Activated CD4-positive, CD25-positive, alpha-beta regulatory T cell treated with anti-CD3 and anti-CD28 coated beads, Interleukin-2, amount 50 U/mL, for 16 hours (primary cell): ENCODE data around the gene PDE11A.

Experiments
- DNase-seq: peaks from one replicate; pipeline ENCODE4 v3.0.0-alpha.2; 2020; ENCODE audit warnings: low read depth, low spot score

PDE11A gene

GRCh38 chr2:177629357-177630024 lies 443.1 kb downstream of the PDE11A start:
- DNase-seq = no peak

- DNase-seq = no peak
Measured at GRCh38 chr2:177628831-177629230, 443.7 kb downstream of the PDE11A start.

- DNase-seq = no peak
Measured at GRCh38 chr2:177625744-177626650, 446.6 kb downstream of the PDE11A start.

- no peak for DNase-seq
Measured at GRCh38 chr2:177622521-177622920, 450.1 kb downstream of the PDE11A start.

- DNase-seq = no peak
Measured at GRCh38 chr2:177619986-177620385, 452.6 kb downstream of the PDE11A start.

GRCh38 chr2:177619461-177619860 lies 453.1 kb downstream of the PDE11A start:
- no peak for DNase-seq

- DNase-seq = peak; percentile 83
Measured at GRCh38 chr2:177618255-177619253, 454.0 kb downstream of the PDE11A start.

GRCh38 chr2:177617849-177618248 lies 454.7 kb downstream of the PDE11A start:
- no peak for DNase-seq

- no peak for DNase-seq
Measured at GRCh38 chr2:177616731-177617130, 455.8 kb downstream of the PDE11A start.

- no peak for DNase-seq
Measured at GRCh38 chr2:177616066-177616465, 456.5 kb downstream of the PDE11A start.

GRCh38 chr2:177612659-177613058 lies 459.9 kb downstream of the PDE11A start:
- DNase-seq = no peak

GRCh38 chr2:177611310-177611886 lies 461.2 kb downstream of the PDE11A start:
- no peak for DNase-seq

GRCh38 chr2:177610813-177611212 lies 461.8 kb downstream of the PDE11A start:
- DNase-seq = no peak

- DNase-seq = no peak
Measured at GRCh38 chr2:177606636-177607035, 465.9 kb downstream of the PDE11A start.

GRCh38 chr2:177604271-177605065 lies 468.1 kb downstream of the PDE11A start:
- no peak for DNase-seq

GRCh38 chr2:177603768-177604167 lies 468.8 kb downstream of the PDE11A start:
- DNase-seq = no peak

- DNase-seq = no peak
Measured at GRCh38 chr2:177603181-177603580, 469.4 kb downstream of the PDE11A start.

GRCh38 chr2:177602611-177603164 lies 469.9 kb downstream of the PDE11A start:
- DNase-seq = no peak

GRCh38 chr2:177600917-177601316 lies 471.7 kb downstream of the PDE11A start:
- DNase-seq = no peak

GRCh38 chr2:177599956-177600355 lies 472.6 kb downstream of the PDE11A start:
- DNase-seq = no peak
